HCT116 (cell line): ENCODE results near the gene LSAMP.

ENCODE experiments used
- CBX3 ChIP-seq: IDR thresholded peaks from 2 replicates; pipeline ENCODE4 v1.6.1; 2012; ENCODE audit warnings: low read depth
- CEBPB ChIP-seq: IDR thresholded peaks from 2 replicates; pipeline ENCODE4 v1.6.1; 2012; ENCODE audit warnings: low read depth
- EZH2 ChIP-seq: fragments of 200-600 bp; sonication (generic); IDR thresholded peaks from 2 replicates; pipeline ENCODE4 v1.6.1; 2017; ENCODE audit warnings: antibody characterized with exemption, mixed run types
- EZH2phosphoT487 ChIP-seq: fragments of 200-600 bp; IDR thresholded peaks from 2 replicates; pipeline ENCODE4 v1.6.1; 2018; ENCODE audit warnings: antibody characterized with exemption, borderline replicate concordance
- FOSL1 ChIP-seq: IDR thresholded peaks from 2 replicates; pipeline ENCODE4 v1.6.1; 2012; ENCODE audit warnings: low read depth
- JUND ChIP-seq: IDR thresholded peaks from 2 replicates; pipeline ENCODE4 v1.6.1; 2012
- POLR2A ChIP-seq: IDR thresholded peaks from 2 replicates; pipeline ENCODE4 v1.7.0; 2011; ENCODE audit warnings: borderline replicate concordance; ENCODE audit not compliant: insufficient read depth, insufficient read length; ENCODE audit errors: extremely low read depth
- POLR2AphosphoS5 ChIP-seq: IDR thresholded peaks from 2 replicates; pipeline ENCODE4 v1.6.1; 2011; ENCODE audit warnings: mild to moderate bottlenecking, low read depth, low read length, moderate library complexity
- SP1 ChIP-seq: IDR thresholded peaks from 2 replicates; pipeline ENCODE4 v1.6.1; 2012; ENCODE audit warnings: low read depth
- YY1 ChIP-seq: IDR thresholded peaks from 2 replicates; pipeline ENCODE4 v1.6.1; 2011; ENCODE audit warnings: low read length, low read depth, moderate library complexity, mild to moderate bottlenecking; ENCODE audit not compliant: insufficient replicate concordance; ENCODE audit errors: extremely low read depth
- ZFX ChIP-seq: fragments of 450-650 bp; IDR thresholded peaks from 2 replicates; pipeline ENCODE4 v1.6.1; 2017
- ZNF274 ChIP-seq: fragments of 200-500 bp; sonication (Bioruptor generic); IDR thresholded peaks from 2 replicates; pipeline ENCODE4 v1.6.1; 2014; ENCODE audit warnings: mild to moderate bottlenecking, low read depth, low read length, inconsistent platforms
- TF ChIP-seq, protein P1 (sequence below), 3 experiments: fragments of 200-600 bp in 1 of 3; sonication (generic) in 1 of 3; IDR thresholded peaks in 2 of 3; conservative IDR thresholded peaks in 1 of 3; 2 replicates each; pipeline ENCODE4 v1.5.1; 2012 to 2017; ENCODE audit warnings: low read depth in 2 of 3, low read length in 2 of 3, antibody characterized with exemption in 1 of 3, borderline replicate concordance in 1 of 3, control low read depth in 1 of 3, mild to moderate bottlenecking in 1 of 3, mixed read lengths in 1 of 3, mixed run types in 1 of 3, moderate library complexity in 1 of 3; ENCODE audit not compliant: insufficient read depth in 1 of 3
- TF ChIP-seq, protein P2 (sequence below): IDR thresholded peaks from 2 replicates; pipeline ENCODE4 v1.6.1; 2012; ENCODE audit warnings: low read depth

DNA sequence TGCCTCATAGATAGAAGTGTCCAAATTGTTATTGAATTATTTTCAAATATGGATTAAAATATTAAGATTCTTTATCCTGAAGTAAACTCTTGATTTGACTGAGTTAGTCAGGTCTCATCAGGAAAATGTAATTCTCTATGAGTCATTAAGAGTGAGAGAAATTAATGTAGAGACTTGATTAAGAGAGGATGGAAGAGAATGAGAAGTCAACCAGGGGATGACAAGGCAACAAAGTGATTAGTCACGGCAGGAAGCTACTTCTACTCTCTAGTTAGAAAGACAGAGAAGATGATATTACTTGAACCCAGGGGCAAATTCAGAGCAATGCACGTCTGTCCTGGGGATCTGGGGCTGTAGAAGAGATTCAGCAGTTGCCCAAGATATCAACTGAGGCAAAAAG is 202.5 kb downstream of the LSAMP start:
- TF ChIP-seq, protein P1, sequence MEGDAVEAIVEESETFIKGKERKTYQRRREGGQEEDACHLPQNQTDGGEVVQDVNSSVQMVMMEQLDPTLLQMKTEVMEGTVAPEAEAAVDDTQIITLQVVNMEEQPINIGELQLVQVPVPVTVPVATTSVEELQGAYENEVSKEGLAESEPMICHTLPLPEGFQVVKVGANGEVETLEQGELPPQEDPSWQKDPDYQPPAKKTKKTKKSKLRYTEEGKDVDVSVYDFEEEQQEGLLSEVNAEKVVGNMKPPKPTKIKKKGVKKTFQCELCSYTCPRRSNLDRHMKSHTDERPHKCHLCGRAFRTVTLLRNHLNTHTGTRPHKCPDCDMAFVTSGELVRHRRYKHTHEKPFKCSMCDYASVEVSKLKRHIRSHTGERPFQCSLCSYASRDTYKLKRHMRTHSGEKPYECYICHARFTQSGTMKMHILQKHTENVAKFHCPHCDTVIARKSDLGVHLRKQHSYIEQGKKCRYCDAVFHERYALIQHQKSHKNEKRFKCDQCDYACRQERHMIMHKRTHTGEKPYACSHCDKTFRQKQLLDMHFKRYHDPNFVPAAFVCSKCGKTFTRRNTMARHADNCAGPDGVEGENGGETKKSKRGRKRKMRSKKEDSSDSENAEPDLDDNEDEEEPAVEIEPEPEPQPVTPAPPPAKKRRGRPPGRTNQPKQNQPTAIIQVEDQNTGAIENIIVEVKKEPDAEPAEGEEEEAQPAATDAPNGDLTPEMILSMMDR (IDR thresholded peaks at IDR 0.05 in 2 of 3, conservative IDR thresholded peaks at IDR 0.05 in 1 of 3; ENCODE audit: borderline replicate concordance in 1 of 3, insufficient read depth in 1 of 3, low read depth in 2 of 3, low read length in 2 of 3): no peak
- no peak for TF ChIP-seq EZH2phosphoT487
- no peak for TF ChIP-seq CEBPB
- TF ChIP-seq SP1: no peak
- no peak for TF ChIP-seq ZFX
- no peak for TF ChIP-seq POLR2A
- no peak for TF ChIP-seq POLR2AphosphoS5
- no peak for TF ChIP-seq ZNF274
- TF ChIP-seq, protein P2, sequence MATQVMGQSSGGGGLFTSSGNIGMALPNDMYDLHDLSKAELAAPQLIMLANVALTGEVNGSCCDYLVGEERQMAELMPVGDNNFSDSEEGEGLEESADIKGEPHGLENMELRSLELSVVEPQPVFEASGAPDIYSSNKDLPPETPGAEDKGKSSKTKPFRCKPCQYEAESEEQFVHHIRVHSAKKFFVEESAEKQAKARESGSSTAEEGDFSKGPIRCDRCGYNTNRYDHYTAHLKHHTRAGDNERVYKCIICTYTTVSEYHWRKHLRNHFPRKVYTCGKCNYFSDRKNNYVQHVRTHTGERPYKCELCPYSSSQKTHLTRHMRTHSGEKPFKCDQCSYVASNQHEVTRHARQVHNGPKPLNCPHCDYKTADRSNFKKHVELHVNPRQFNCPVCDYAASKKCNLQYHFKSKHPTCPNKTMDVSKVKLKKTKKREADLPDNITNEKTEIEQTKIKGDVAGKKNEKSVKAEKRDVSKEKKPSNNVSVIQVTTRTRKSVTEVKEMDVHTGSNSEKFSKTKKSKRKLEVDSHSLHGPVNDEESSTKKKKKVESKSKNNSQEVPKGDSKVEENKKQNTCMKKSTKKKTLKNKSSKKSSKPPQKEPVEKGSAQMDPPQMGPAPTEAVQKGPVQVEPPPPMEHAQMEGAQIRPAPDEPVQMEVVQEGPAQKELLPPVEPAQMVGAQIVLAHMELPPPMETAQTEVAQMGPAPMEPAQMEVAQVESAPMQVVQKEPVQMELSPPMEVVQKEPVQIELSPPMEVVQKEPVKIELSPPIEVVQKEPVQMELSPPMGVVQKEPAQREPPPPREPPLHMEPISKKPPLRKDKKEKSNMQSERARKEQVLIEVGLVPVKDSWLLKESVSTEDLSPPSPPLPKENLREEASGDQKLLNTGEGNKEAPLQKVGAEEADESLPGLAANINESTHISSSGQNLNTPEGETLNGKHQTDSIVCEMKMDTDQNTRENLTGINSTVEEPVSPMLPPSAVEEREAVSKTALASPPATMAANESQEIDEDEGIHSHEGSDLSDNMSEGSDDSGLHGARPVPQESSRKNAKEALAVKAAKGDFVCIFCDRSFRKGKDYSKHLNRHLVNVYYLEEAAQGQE: no peak
- TF ChIP-seq JUND: no peak
- TF ChIP-seq EZH2: no peak
- no peak for TF ChIP-seq FOSL1
- no peak for TF ChIP-seq CBX3
- TF ChIP-seq YY1: no peak
